Measurements from ENCODE around the gene GUK1.

GUK1 gene

GRCh38 chr1:228131766-228132165, 8.3 kb upstream of the GUK1 start:
- DNase-seq (ENCODE audit: low spot score) = no peak

- no peak for DNase-seq (ENCODE audit: low spot score)
These were observed 5.5 kb upstream of the GUK1 start for GRCh38 chr1:228134591-228134990.

GRCh38 chr1:228136901-228137300, 3.2 kb upstream of the GUK1 start:
- peak; percentile 32 for DNase-seq (ENCODE audit: low spot score)

GRCh38 chr1:228139406-228139930, 611 bp upstream of the GUK1 start:
- DNase-seq (ENCODE audit: low spot score) = no peak

GRCh38 chr1:228140724-228141225, 696 bp downstream of the GUK1 start:
- DNase-seq (ENCODE audit: low spot score) = no peak

- DNase-seq (ENCODE audit: low spot score) = peak; percentile 71
These were observed 1.4 kb downstream of the GUK1 start for GRCh38 chr1:228141226-228142044.

GRCh38 chr1:228142155-228142691, 2.1 kb downstream of the GUK1 start:
- no peak for DNase-seq (ENCODE audit: low spot score)

GRCh38 chr1:228142701-228143136, 2.6 kb downstream of the GUK1 start:
- DNase-seq (ENCODE audit: low spot score) = no peak

- no peak for DNase-seq (ENCODE audit: low spot score)
These were observed 3.6 kb downstream of the GUK1 start for GRCh38 chr1:228143480-228144192.

GRCh38 chr1:228144193-228144992, 4.3 kb downstream of the GUK1 start:
- no peak for DNase-seq (ENCODE audit: low spot score)

GRCh38 chr1:228144993-228145343, 4.9 kb downstream of the GUK1 start:
- DNase-seq (ENCODE audit: low spot score) = no peak

GRCh38 chr1:228145463-228146416, 5.7 kb downstream of the GUK1 start:
- no peak for DNase-seq (ENCODE audit: low spot score)

- DNase-seq (ENCODE audit: low spot score) = no peak
These were observed 6.5 kb downstream of the GUK1 start for GRCh38 chr1:228146417-228147150.

GRCh38 chr1:228147151-228147693, 7.1 kb downstream of the GUK1 start:
- no peak for DNase-seq (ENCODE audit: low spot score)

GRCh38 chr1:228147768-228148167, 7.7 kb downstream of the GUK1 start:
- DNase-seq (ENCODE audit: low spot score) = no peak

- DNase-seq (ENCODE audit: low spot score) = no peak
These were observed 8.2 kb downstream of the GUK1 start for GRCh38 chr1:228148196-228148861.

- DNase-seq (ENCODE audit: low spot score) = no peak
These were observed 8.9 kb downstream of the GUK1 start for GRCh38 chr1:228148935-228149405.

GRCh38 chr1:228149406-228150119, 9.5 kb downstream of the GUK1 start, which contains the start of gene GJC2:
Gene GJC2, plus strand, starts transcription at chr1:228149930. Its CDS starts 7,829 bp downstream, at chr1:228157759.
- no peak for DNase-seq (ENCODE audit: low spot score)
